GM19438 (cell line): ENCODE results near the gene PBXIP1.

ENCODE experiments used
- ATAC-seq: cut with Tn5 transposase; IDR thresholded peaks from one replicate; pipeline ENCODE4 v1.9.1; 2021; ENCODE audit warnings: low read depth; ENCODE audit not compliant: unreplicated experiment

PBXIP1 gene

GRCh38 chr1:154902938-154903566 is 52.8 kb downstream of the PBXIP1 start:
- no peak for ATAC-seq

GRCh38 chr1:154901591-154901990 is 54.3 kb downstream of the PBXIP1 start:
- no peak for ATAC-seq

GRCh38 chr1:154899041-154899440 is 56.9 kb downstream of the PBXIP1 start:
- no peak for ATAC-seq

- no peak for ATAC-seq
These were observed 59.1 kb downstream of the PBXIP1 start for GRCh38 chr1:154896771-154897286.

- ATAC-seq: no peak
These were observed 60.1 kb downstream of the PBXIP1 start for GRCh38 chr1:154895798-154896197.
